GM12878 (cell line): Measurements from ENCODE around the gene PAPSS2. TPM values are rescaled to one million over a fixed set of nuclear protein-coding genes. Genes with fewer than 3 reads are reported as not detected.

ENCODE experiments used
- ATAC-seq: fragments of 200-7000 bp; cut with Tn5 transposase; 3 replicates; pipeline ENCODE4 v1.9.1; 2020; ENCODE audit warnings: mild to moderate bottlenecking, moderate library complexity
- BruUV-seq: library from RNA; stranded (reverse); fragments of 400-500 nt; replicated peaks from 2 replicates; lab custom pipeline; 2021; lab: Mats Ljungman, UMichigan
- CTCF ChIA-PET: fragments of 300-600 bp; sonication (Branson Sonifier 250); formaldehyde crosslinking; extraction: SDS; loops from one replicate; lab custom pipeline; 2021; ENCODE audit warnings: inconsistent platforms; lab: Yijun Ruan, JAX
- POLR2A ChIA-PET: fragments of 350-600 bp; formaldehyde crosslinking; extraction: SDS; loops from one replicate; lab custom pipeline; 2021; ENCODE audit warnings: inconsistent platforms; lab: Charles Lee
- RAD21 ChIA-PET: fragments of 300-600 bp; sonication (Branson Sonifier 250); formaldehyde crosslinking; loops from one replicate; lab custom pipeline; 2023; ENCODE audit warnings: antibody characterized with exemption; ENCODE audit not compliant: unreplicated experiment; lab: Charles Lee
- SMC1A ChIA-PET: fragments of 300-600 bp; sonication (Branson Sonifier 250); formaldehyde crosslinking; loops from one replicate; lab custom pipeline; 2023; ENCODE audit not compliant: unreplicated experiment, uncharacterized antibody; lab: Charles Lee
- DNase-seq: peaks from one replicate; pipeline ENCODE4 v3.0.0-alpha.2; 2011; ENCODE audit warnings: low read depth, low spot score
- FAIRE-seq: peaks from 3 replicates; lab custom pipeline; 2011; peaks lifted over from hg19 to GRCh38; lab: Jason Lieb, UNC
- H2AFZ ChIP-seq: 2 replicates; pipeline ENCODE4 v1.6.0; 2011; ENCODE audit warnings: low read depth, low read length, control low read depth; ENCODE audit not compliant: control insufficient read depth
- H3K27ac ChIP-seq: 2 replicates; pipeline ENCODE4 v1.5.1; 2011; ENCODE audit warnings: control low read depth; ENCODE audit not compliant: control insufficient read depth, insufficient read depth
- H3K27me3 ChIP-seq, 2 experiments: replicated peaks in 1 of 2; 2 replicates each; pipeline versions ENCODE4 v1.6.0 to v1.6.1; 2011; ENCODE audit warnings: low read length in 1 of 2; ENCODE audit not compliant: control insufficient read depth in 2 of 2, insufficient read depth in 2 of 2
- H3K36me3 ChIP-seq, 2 experiments: 2 replicates each; pipeline ENCODE4 v1.5.1; 2011; ENCODE audit warnings: low read length in 1 of 2; ENCODE audit not compliant: control insufficient read depth in 2 of 2, insufficient read depth in 2 of 2
- H3K4me1 ChIP-seq: 2 replicates; pipeline ENCODE4 v1.6.1; 2011; ENCODE audit warnings: mild to moderate bottlenecking, low read length, moderate library complexity, mixed read lengths; ENCODE audit not compliant: control insufficient read depth, insufficient read depth
- H3K4me2 ChIP-seq: 2 replicates; pipeline ENCODE4 v1.6.0; 2011; ENCODE audit warnings: control low read depth; ENCODE audit not compliant: control insufficient read depth, insufficient read depth
- H3K4me3 ChIP-seq: fragments of 200-600 bp; sonication (generic); 2 replicates; pipeline ENCODE4 v1.5.1; 2016
- H3K79me2 ChIP-seq: 2 replicates; pipeline ENCODE4 v1.6.0; 2011; ENCODE audit warnings: low read length; ENCODE audit not compliant: control insufficient read depth, insufficient read depth
- H3K9ac ChIP-seq: 2 replicates; pipeline ENCODE4 v1.8.0; 2011; ENCODE audit warnings: low read length, control low read depth, mixed read lengths; ENCODE audit not compliant: control insufficient read depth, insufficient read depth
- H3K9me3 ChIP-seq: replicated peaks from 3 replicates; pipeline ENCODE4 v1.5.1; 2011; ENCODE audit warnings: mild to moderate bottlenecking, low read length; ENCODE audit not compliant: control insufficient read depth, insufficient read depth
- H4K20me1 ChIP-seq: 2 replicates; pipeline ENCODE4 v1.6.0; 2011; ENCODE audit not compliant: control insufficient read depth, insufficient read depth
- E2F4 ChIP-seq: IDR thresholded peaks from 2 replicates; pipeline ENCODE4 v1.6.1; 2012; ENCODE audit warnings: low read depth, low read length, improper control_type of control experiment
- FOXK2 ChIP-seq: fragments of 450-650 bp; IDR thresholded peaks from 2 replicates; pipeline ENCODE4 v1.6.1; 2017; ENCODE audit warnings: mild to moderate bottlenecking, moderate library complexity
- MEF2B ChIP-seq: fragments of 450-650 bp; IDR thresholded peaks from 2 replicates; pipeline ENCODE4 v1.6.1; 2018; ENCODE audit warnings: mild to moderate bottlenecking, moderate library complexity; ENCODE audit not compliant: partially characterized antibody, poor library complexity, severe bottlenecking
- MYB ChIP-seq: fragments of 150-350 bp; IDR thresholded peaks from 2 replicates; pipeline ENCODE4 v1.6.1; 2014; ENCODE audit warnings: mild to moderate bottlenecking, low read depth, low read length, borderline replicate concordance
- MYC ChIP-seq: IDR thresholded peaks from 2 replicates; pipeline ENCODE4 v1.6.1; 2011; ENCODE audit warnings: mild to moderate bottlenecking, low read length, moderate library complexity, inconsistent platforms; ENCODE audit not compliant: insufficient read depth, insufficient replicate concordance, insufficient read length, severe bottlenecking
- NR2C1 ChIP-seq: fragments of 450-650 bp; IDR thresholded peaks from 2 replicates; pipeline ENCODE4 v1.6.1; 2017; ENCODE audit warnings: antibody characterized with exemption, mild to moderate bottlenecking, moderate library complexity
- POLR2A ChIP-seq: IDR thresholded peaks from 2 replicates; pipeline ENCODE4 v1.6.1; 2011; ENCODE audit warnings: low read depth, mild to moderate bottlenecking, low read length
- RFX5 ChIP-seq: IDR thresholded peaks from 2 replicates; pipeline ENCODE4 v1.6.1; 2011; ENCODE audit warnings: low read depth, low read length, improper control_type of control experiment
- SREBF2 ChIP-seq: IDR thresholded peaks from 2 replicates; pipeline ENCODE4 v1.6.1; 2012; ENCODE audit warnings: mild to moderate bottlenecking, low read length
- TCF12 ChIP-seq: IDR thresholded peaks from 2 replicates; pipeline ENCODE4 v1.6.1; 2011; ENCODE audit warnings: low read depth, mild to moderate bottlenecking, low read length
- ZNF217 ChIP-seq: fragments of 450-650 bp; IDR thresholded peaks from 2 replicates; pipeline ENCODE4 v1.6.1; 2017; ENCODE audit warnings: antibody characterized with exemption, mild to moderate bottlenecking
- ZNF622 ChIP-seq: fragments of 450-650 bp; IDR thresholded peaks from 2 replicates; pipeline ENCODE4 v1.6.1; 2017; ENCODE audit warnings: mild to moderate bottlenecking, inconsistent platforms
- WGBS: methylation state at CpG from one replicate; pipeline ENCODE4 v1.1.6; 2016; ENCODE audit warnings: low lambda C conversion rate; ENCODE audit not compliant: insufficient replicate concordance, insufficient coverage; ENCODE audit errors: missing lambda C conversion rate; 5-methylcytosine and 5-hydroxymethylcytosine counted together
- in situ Hi-C: fragments of 300-500 bp; cut with MboI; formaldehyde crosslinking; loops from 9 replicates; pipeline ENCODE4 v1.14.3; 2018; ENCODE audit warnings: mixed read lengths
- intact Hi-C: fragments of 100-400 bp; cut with micrococcal nuclease; formaldehyde crosslinking; loops from one replicate; pipeline ENCODE4 v1.14.2; 2022; ENCODE audit not compliant: unreplicated experiment
- polyA plus RNA-seq, 11 experiments: library from polyadenylated mRNA; depleted of rRNA in 4 of 11; unstranded in 6 of 11; stranded (reverse) in 5 of 11; fragments of >200 nt; fragmentation: Nextera tagmentation in 4 of 11; fragmentation: Illumina TruSeq in 1 of 11; extraction: Ambion mirVana in 4 of 11; extraction: Trizol in 1 of 11; gene quantifications; 1 replicate in 1 of 11; 2 replicates in 10 of 11; pipeline versions ENCODE4 v1.2.1 to v1.2.3, GENCODE V29; 2011 to 2016; ENCODE audit warnings: inconsistent platforms in 2 of 11, missing spikeins in 2 of 11, low read depth in 1 of 11
- total RNA-seq, 4 experiments: library from RNA; depleted of rRNA in 3 of 4; stranded (reverse); fragments of >200 nt in 3 of 4; fragmentation: Illumina TruSeq in 1 of 4; extraction: Trizol in 1 of 4; gene quantifications; 2 replicates each; pipeline versions ENCODE4 v1.2.1 to v1.2.3, GENCODE V29; 2013 to 2021
- TF ChIP-seq, protein P1 (sequence below): IDR thresholded peaks from 2 replicates; pipeline ENCODE4 v1.6.1; 2012; ENCODE audit warnings: low read depth, low read length, improper control_type of control experiment
- TF ChIP-seq, protein P2 (sequence below): fragments of 450-650 bp; IDR thresholded peaks from 2 replicates; pipeline ENCODE4 v1.6.1; 2016; ENCODE audit warnings: mild to moderate bottlenecking, moderate library complexity, borderline replicate concordance
- TF ChIP-seq, protein P3 (sequence below): fragments of 450-650 bp; IDR thresholded peaks from 2 replicates; pipeline ENCODE4 v1.6.1; 2017; ENCODE audit warnings: mild to moderate bottlenecking
- TF ChIP-seq, protein P4 (sequence below): IDR thresholded peaks from 2 replicates; pipeline ENCODE4 v1.6.1; 2012; ENCODE audit warnings: low read depth, low read length, improper control_type of control experiment

PAPSS2 gene
- total and polyA plus RNA-seq, 10 of the 15 experiments (the other 5 are each of a cell fraction or from before 2014, with no cell fraction given): 0.15 to 2.1 (median 0.37) TPM

DNA sequence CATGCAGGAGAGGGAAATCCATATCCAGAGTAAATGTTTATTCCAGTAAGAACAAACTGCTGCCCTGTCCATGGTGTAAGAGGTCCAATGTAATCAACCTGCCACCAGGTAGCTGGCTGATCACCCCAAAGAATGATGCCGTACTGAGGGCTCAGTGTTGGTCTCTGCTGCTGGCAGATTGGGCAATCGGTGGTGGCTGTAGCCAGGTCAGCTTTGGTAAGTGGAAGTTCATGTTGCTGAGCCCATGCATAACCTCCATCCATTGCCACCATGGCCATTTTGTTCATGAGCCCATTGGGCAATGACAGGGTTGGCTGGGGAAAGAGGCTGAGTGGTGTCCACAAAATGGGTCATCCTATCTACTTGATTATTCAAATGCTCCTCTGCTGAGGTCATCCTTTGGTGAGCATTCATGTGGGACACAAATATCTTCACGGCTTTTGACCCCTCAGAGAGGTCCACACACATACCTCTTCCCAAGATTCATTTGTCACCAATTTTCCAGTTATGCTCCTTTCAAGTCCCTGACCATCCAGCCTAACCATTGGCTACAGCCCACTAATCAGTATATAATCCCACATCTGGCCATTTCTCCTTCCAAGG is 23.3 kb upstream of the PAPSS2 start:
- 100% methylated on average over 3 of the region's 3 CpGs for WGBS
- H3K27ac ChIP-seq: no peak overlapping the region
- H3K9me3 ChIP-seq: no peaks in the 10 kb centered on the region; the same call in 2 of the 3 replicates
- no peak overlapping the region for H3K9ac ChIP-seq
- H3K27me3 ChIP-seq: no peaks in the 10 kb centered on the region
- H3K4me3 ChIP-seq: no peak overlapping the region
- no peaks in the 10 kb centered on the region for H3K79me2 ChIP-seq
- no peaks in the 10 kb centered on the region for H3K36me3 ChIP-seq
- intact Hi-C loops (no loop called here), in situ Hi-C loops (no loop called here)
- POLR2A ChIA-PET: no interaction called here
- no peaks in the 10 kb centered on the region for H4K20me1 ChIP-seq
- CTCF ChIA-PET: no interaction called here
- SMC1A ChIA-PET: no interaction called here
- BruUV-seq: no TSS peak
- no peak for FAIRE-seq
- H3K4me1 ChIP-seq: no peaks in the 10 kb centered on the region
- RAD21 ChIA-PET: interaction anchor here (0.6 kb wide), 1 partner anchor 40 kb away, joined by 3 read pairs; no protein-coding TSS in a partner anchor
- no peak for DNase-seq
- H3K4me2 ChIP-seq: no peak overlapping the region
- no peak for ATAC-seq
- H2AFZ ChIP-seq: peak overlapping the region; percentile 21; the same call in 1 of the 2 replicates
- TF ChIP-seq ZNF622 (no peak), E2F4 (no peak), MEF2B (no peak), FOXK2 (no peak), SREBF2 (no peak), POLR2A (no peak), MYB (no peak), ZNF217 (no peak), NR2C1 (no peak), RFX5 (no peak), TCF12 (no peak), MYC (no peak)
- TF ChIP-seq, protein P1, sequence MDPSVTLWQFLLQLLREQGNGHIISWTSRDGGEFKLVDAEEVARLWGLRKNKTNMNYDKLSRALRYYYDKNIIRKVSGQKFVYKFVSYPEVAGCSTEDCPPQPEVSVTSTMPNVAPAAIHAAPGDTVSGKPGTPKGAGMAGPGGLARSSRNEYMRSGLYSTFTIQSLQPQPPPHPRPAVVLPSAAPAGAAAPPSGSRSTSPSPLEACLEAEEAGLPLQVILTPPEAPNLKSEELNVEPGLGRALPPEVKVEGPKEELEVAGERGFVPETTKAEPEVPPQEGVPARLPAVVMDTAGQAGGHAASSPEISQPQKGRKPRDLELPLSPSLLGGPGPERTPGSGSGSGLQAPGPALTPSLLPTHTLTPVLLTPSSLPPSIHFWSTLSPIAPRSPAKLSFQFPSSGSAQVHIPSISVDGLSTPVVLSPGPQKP: no peak
- TF ChIP-seq, protein P2, sequence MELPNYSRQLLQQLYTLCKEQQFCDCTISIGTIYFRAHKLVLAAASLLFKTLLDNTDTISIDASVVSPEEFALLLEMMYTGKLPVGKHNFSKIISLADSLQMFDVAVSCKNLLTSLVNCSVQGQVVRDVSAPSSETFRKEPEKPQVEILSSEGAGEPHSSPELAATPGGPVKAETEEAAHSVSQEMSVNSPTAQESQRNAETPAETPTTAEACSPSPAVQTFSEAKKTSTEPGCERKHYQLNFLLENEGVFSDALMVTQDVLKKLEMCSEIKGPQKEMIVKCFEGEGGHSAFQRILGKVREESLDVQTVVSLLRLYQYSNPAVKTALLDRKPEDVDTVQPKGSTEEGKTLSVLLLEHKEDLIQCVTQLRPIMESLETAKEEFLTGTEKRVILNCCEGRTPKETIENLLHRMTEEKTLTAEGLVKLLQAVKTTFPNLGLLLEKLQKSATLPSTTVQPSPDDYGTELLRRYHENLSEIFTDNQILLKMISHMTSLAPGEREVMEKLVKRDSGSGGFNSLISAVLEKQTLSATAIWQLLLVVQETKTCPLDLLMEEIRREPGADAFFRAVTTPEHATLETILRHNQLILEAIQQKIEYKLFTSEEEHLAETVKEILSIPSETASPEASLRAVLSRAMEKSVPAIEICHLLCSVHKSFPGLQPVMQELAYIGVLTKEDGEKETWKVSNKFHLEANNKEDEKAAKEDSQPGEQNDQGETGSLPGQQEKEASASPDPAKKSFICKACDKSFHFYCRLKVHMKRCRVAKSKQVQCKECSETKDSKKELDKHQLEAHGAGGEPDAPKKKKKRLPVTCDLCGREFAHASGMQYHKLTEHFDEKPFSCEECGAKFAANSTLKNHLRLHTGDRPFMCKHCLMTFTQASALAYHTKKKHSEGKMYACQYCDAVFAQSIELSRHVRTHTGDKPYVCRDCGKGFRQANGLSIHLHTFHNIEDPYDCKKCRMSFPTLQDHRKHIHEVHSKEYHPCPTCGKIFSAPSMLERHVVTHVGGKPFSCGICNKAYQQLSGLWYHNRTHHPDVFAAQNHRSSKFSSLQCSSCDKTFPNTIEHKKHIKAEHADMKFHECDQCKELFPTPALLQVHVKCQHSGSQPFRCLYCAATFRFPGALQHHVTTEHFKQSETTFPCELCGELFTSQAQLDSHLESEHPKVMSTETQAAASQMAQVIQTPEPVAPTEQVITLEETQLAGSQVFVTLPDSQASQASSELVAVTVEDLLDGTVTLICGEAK: no peak
- TF ChIP-seq, protein P3, sequence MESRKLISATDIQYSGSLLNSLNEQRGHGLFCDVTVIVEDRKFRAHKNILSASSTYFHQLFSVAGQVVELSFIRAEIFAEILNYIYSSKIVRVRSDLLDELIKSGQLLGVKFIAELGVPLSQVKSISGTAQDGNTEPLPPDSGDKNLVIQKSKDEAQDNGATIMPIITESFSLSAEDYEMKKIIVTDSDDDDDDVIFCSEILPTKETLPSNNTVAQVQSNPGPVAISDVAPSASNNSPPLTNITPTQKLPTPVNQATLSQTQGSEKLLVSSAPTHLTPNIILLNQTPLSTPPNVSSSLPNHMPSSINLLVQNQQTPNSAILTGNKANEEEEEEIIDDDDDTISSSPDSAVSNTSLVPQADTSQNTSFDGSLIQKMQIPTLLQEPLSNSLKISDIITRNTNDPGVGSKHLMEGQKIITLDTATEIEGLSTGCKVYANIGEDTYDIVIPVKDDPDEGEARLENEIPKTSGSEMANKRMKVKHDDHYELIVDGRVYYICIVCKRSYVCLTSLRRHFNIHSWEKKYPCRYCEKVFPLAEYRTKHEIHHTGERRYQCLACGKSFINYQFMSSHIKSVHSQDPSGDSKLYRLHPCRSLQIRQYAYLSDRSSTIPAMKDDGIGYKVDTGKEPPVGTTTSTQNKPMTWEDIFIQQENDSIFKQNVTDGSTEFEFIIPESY: no peak
- TF ChIP-seq, protein P4, sequence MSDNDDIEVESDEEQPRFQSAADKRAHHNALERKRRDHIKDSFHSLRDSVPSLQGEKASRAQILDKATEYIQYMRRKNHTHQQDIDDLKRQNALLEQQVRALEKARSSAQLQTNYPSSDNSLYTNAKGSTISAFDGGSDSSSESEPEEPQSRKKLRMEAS: no peak
